Endothelial cell of umbilical vein (primary cell): ENCODE data around the gene LRAT. TPM values are rescaled to one million over a fixed set of nuclear protein-coding genes. Genes with fewer than 3 reads are reported as not detected.
A peak's percentile ranks its signal among the peaks of the same experiment; 100 is the strongest.

ENCODE experiments used
- BruUV-seq: library from RNA; stranded (reverse); fragments of 400-500 nt; replicated peaks from 2 replicates; lab custom pipeline; 2021; lab: Mats Ljungman, UMichigan
- CTCF ChIA-PET: fragments of 300-600, 350-600 bp; sonication (Branson Sonifier 250); formaldehyde crosslinking; loops from one replicate; lab custom pipeline; 2021; ENCODE audit warnings: antibody characterized with exemption, inconsistent platforms; lab: Charles Lee
- POLR2A ChIA-PET: fragments of 300-600, 350-600 bp; sonication (Branson Sonifier 250); formaldehyde crosslinking; loops from one replicate; lab custom pipeline; 2021; ENCODE audit warnings: antibody characterized with exemption, inconsistent platforms; lab: Charles Lee
- DNase-seq: peaks from one replicate; pipeline ENCODE4 v3.0.0-alpha.2; 2011; ENCODE audit warnings: low read depth, low spot score
- FAIRE-seq: peaks from 2 replicates; lab custom pipeline; 2011; peaks lifted over from hg19 to GRCh38; lab: Jason Lieb, UNC
- H2AFZ ChIP-seq: 2 replicates; pipeline ENCODE4 v1.6.0; 2012; ENCODE audit warnings: low read depth, low read length, control low read depth, inconsistent platforms
- H3K27ac ChIP-seq: 2 replicates; pipeline ENCODE4 v1.5.1; 2011; ENCODE audit warnings: low read depth, mild to moderate bottlenecking, control low read depth, low read length, moderate library complexity; ENCODE audit not compliant: insufficient read depth
- H3K27me3 ChIP-seq, 2 experiments: 2 replicates each; pipeline versions ENCODE4 v1.6.0 to v1.6.1; 2011; ENCODE audit warnings: low read length in 2 of 2, mixed read lengths in 1 of 2; ENCODE audit not compliant: control insufficient read depth in 2 of 2, insufficient read depth in 2 of 2
- H3K36me3 ChIP-seq, 2 experiments: 2 replicates in 1 of 2; 3 replicates in 1 of 2; pipeline ENCODE4 v1.5.1; 2011; ENCODE audit warnings: low read length in 2 of 2, mild to moderate bottlenecking in 1 of 2, moderate library complexity in 1 of 2; ENCODE audit not compliant: control insufficient read depth in 2 of 2, insufficient read depth in 2 of 2; ENCODE audit errors: extremely low read depth in 1 of 2
- H3K4me1 ChIP-seq: 3 replicates; pipeline ENCODE4 v1.5.1; 2011; ENCODE audit warnings: mild to moderate bottlenecking, low read length; ENCODE audit not compliant: control insufficient read depth, insufficient read depth; ENCODE audit errors: extremely low read depth
- H3K4me2 ChIP-seq: 2 replicates; pipeline ENCODE4 v1.6.1; 2011; ENCODE audit warnings: low read length, control low read depth, mixed read lengths; ENCODE audit not compliant: insufficient read depth
- H3K4me3 ChIP-seq, 3 experiments: fragments of 200-600 bp in 1 of 3; sonication (generic), shearing (Covaris generic) in 1 of 3; replicated peaks in 1 of 3; 2 replicates each; pipeline ENCODE4 v1.5.1; 2011 to 2016; ENCODE audit warnings: control low read depth in 3 of 3, low read length in 3 of 3, mild to moderate bottlenecking in 2 of 3, inconsistent platforms in 1 of 3, low read depth in 1 of 3, moderate library complexity in 1 of 3; ENCODE audit not compliant: insufficient read depth in 1 of 3
- H3K79me2 ChIP-seq: 2 replicates; pipeline ENCODE4 v1.6.0; 2012; ENCODE audit warnings: low read length, inconsistent platforms; ENCODE audit not compliant: control insufficient read depth, insufficient read depth
- H3K9ac ChIP-seq: replicated peaks from 2 replicates; pipeline ENCODE3; 2011; ENCODE audit warnings: low read length, control low read depth; ENCODE audit not compliant: insufficient read depth; ENCODE audit errors: extremely low read depth
- H3K9me1 ChIP-seq: replicated peaks from 3 replicates; pipeline ENCODE4 v1.6.0; 2011; ENCODE audit warnings: mild to moderate bottlenecking, low read length; ENCODE audit not compliant: control insufficient read depth, insufficient read depth; ENCODE audit errors: extremely low read depth
- H3K9me3 ChIP-seq: replicated peaks from 2 replicates; pipeline ENCODE4 v1.5.1; 2012; ENCODE audit warnings: low read length, inconsistent platforms; ENCODE audit not compliant: control insufficient read depth, insufficient read depth
- H4K20me1 ChIP-seq: replicated peaks from 2 replicates; pipeline ENCODE3; 2011; ENCODE audit warnings: mild to moderate bottlenecking, low read length; ENCODE audit not compliant: control insufficient read depth, insufficient read depth; ENCODE audit errors: extremely low read depth
- EZH2 ChIP-seq: IDR thresholded peaks from 2 replicates; pipeline ENCODE4 v1.6.1; 2012; ENCODE audit warnings: borderline replicate concordance, low read depth, mild to moderate bottlenecking, moderate library complexity, low read length, inconsistent platforms; ENCODE audit not compliant: severe bottlenecking
- FOS ChIP-seq: IDR thresholded peaks from 2 replicates; pipeline ENCODE4 v1.6.1; 2011; ENCODE audit warnings: mild to moderate bottlenecking, low read length, moderate library complexity, borderline replicate concordance; ENCODE audit not compliant: insufficient read depth
- GATA2 ChIP-seq: IDR thresholded peaks from 2 replicates; pipeline ENCODE4 v1.7.0; 2011; ENCODE audit warnings: low read depth, mild to moderate bottlenecking, moderate library complexity, mixed read lengths, low read length; ENCODE audit not compliant: insufficient read length, insufficient read depth
- JUN ChIP-seq: IDR thresholded peaks from 2 replicates; pipeline ENCODE4 v1.6.1; 2011; ENCODE audit warnings: borderline replicate concordance, low read depth; ENCODE audit not compliant: insufficient read length, insufficient read depth
- MAX ChIP-seq: IDR thresholded peaks from 2 replicates; pipeline ENCODE4 v1.6.1; 2011; ENCODE audit not compliant: insufficient read depth, insufficient read length
- MYC ChIP-seq: IDR thresholded peaks from one replicate; pipeline ENCODE4 v1.6.1; 2011; ENCODE audit warnings: mild to moderate bottlenecking, low read depth, low read length
- POLR2A ChIP-seq: IDR thresholded peaks from 2 replicates; pipeline ENCODE4 v1.6.1; 2012; ENCODE audit warnings: low read depth, mild to moderate bottlenecking, control low read depth, low read length
- POLR2AphosphoS5 ChIP-seq: IDR thresholded peaks from 2 replicates; pipeline ENCODE4 v1.6.1; 2012; ENCODE audit warnings: low read depth, mild to moderate bottlenecking, control low read depth, low read length, moderate library complexity; ENCODE audit not compliant: insufficient read depth
- dilution Hi-C: fragments of 300-500 bp; cut with MboI; formaldehyde crosslinking; loops from one replicate; pipeline ENCODE4 v1.15.0; 2019; ENCODE audit warnings: low sequenced_read_pairs; ENCODE audit not compliant: extremely low pct_ligation_motif_present
- intact Hi-C: fragments of 100-400 bp; cut with micrococcal nuclease; formaldehyde crosslinking; loops from one replicate; pipeline ENCODE4 v1.10.0; 2022
- polyA plus RNA-seq, 4 experiments: library from polyadenylated mRNA; depleted of rRNA in 3 of 4; stranded (reverse) in 3 of 4; unstranded in 1 of 4; fragments of >200 nt; gene quantifications; 2 replicates each; pipeline versions ENCODE4 v1.2.1 to v1.2.3, GENCODE V29; 2011 to 2012; ENCODE audit warnings: missing spikeins in 1 of 4
- total RNA-seq: library from RNA; stranded (reverse); gene quantifications from 2 replicates; pipeline ENCODE4 v1.2.3, GENCODE V29; 2021
- TF ChIP-seq, protein P1 (sequence below), 2 donors: IDR thresholded peaks; 1 replicate in 1 of 2; 2 replicates in 1 of 2; pipeline ENCODE4 v1.5.1; 2011; ENCODE audit warnings: low read length in 2 of 2, mild to moderate bottlenecking in 2 of 2, moderate library complexity in 2 of 2, control low read depth in 1 of 2, inconsistent platforms in 1 of 2, low read depth in 1 of 2; ENCODE audit not compliant: insufficient read depth in 1 of 2; ENCODE audit errors: extremely low read depth in 1 of 2

Gene LRAT
- total and polyA plus RNA-seq, 2 donors (not counting 3 experiments of a cell fraction or from before 2014, with no cell fraction given): not detected

DNA sequence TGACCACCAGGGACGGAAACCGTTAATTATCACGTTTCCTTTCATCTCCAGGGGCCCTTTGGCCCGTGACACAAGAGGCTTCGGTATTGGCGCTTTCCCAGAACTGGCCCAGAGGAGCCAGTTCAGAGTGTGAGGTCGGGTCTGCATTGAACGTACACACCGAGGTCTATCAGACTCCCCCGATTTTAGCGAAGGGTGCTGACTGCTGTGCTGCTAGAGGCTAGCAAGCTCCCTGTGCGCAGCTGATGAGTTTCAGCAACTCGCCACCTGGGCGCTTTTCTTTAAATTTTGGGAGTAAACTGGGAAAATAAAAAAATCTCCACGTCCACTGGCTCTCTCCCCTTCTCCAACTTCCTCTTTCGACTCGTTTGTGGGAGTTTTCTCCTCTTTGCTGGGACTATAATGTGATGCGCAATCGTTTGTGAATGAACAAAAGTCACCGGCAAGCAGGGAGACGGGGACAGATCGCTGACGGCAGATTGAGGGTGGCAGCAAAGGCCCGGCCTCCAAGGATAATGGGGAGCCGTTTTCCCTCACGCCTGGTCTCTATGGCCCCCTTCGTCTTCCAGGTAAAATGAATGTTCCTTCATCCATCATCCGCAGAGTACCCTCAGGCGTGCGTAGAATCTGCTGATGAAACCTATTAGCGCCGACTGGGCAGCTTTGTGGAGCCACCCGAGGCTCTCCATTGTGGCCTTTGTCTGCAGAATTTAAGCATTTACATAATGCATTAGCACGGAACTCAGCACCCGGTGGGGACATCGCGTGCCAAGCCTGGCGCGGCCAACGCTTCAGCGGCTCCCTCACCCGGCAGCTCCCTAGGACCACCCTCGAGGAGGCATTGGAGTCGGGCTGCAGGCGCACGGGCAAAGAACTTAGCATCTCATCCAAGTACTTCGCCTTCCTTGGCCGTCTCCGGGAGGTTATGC, 1.6 kb upstream of the LRAT start:
- Histone ChIP-seq H3K27ac (no peak overlapping the region), H3K9ac (no peak overlapping the region), H3K79me2 (no peaks in the 10 kb centered on the region), H3K4me3 (no peak overlapping the region), H2AFZ (no peak overlapping the region), H4K20me1 (no peaks in the 10 kb centered on the region), H3K4me1 (peaks cover 7% of the 10 kb centered on the region), H3K9me3 (no peaks in the 10 kb centered on the region), H3K9me1 (no peaks in the 10 kb centered on the region), H3K27me3 (peaks cover 42 to 67% of the 10 kb centered on the region in 2 experiments), H3K4me2 (no peak overlapping the region), H3K36me3 (no peaks in the 10 kb centered on the region)
- dilution Hi-C loops (no loop called here), intact Hi-C loops (no loop called here)
- TF ChIP-seq GATA2: no peak
- TF ChIP-seq, protein P1, sequence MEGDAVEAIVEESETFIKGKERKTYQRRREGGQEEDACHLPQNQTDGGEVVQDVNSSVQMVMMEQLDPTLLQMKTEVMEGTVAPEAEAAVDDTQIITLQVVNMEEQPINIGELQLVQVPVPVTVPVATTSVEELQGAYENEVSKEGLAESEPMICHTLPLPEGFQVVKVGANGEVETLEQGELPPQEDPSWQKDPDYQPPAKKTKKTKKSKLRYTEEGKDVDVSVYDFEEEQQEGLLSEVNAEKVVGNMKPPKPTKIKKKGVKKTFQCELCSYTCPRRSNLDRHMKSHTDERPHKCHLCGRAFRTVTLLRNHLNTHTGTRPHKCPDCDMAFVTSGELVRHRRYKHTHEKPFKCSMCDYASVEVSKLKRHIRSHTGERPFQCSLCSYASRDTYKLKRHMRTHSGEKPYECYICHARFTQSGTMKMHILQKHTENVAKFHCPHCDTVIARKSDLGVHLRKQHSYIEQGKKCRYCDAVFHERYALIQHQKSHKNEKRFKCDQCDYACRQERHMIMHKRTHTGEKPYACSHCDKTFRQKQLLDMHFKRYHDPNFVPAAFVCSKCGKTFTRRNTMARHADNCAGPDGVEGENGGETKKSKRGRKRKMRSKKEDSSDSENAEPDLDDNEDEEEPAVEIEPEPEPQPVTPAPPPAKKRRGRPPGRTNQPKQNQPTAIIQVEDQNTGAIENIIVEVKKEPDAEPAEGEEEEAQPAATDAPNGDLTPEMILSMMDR (IDR thresholded peaks at IDR 0.05; ENCODE audit: extremely low read depth in 1 of 2, insufficient read depth in 1 of 2, low read depth in 1 of 2, low read length in 2 of 2): no peak
- TF ChIP-seq MYC: no peak
- no peak for TF ChIP-seq FOS
- TF ChIP-seq POLR2A: no peak
- no peak for TF ChIP-seq JUN
- no peak for TF ChIP-seq POLR2AphosphoS5
- peak; percentile 74 for TF ChIP-seq EZH2
- no peak for TF ChIP-seq MAX
- no TSS peak for BruUV-seq
- DNase-seq (no peak), FAIRE-seq (no peak)
- CTCF ChIA-PET: interaction anchor here (0.8 kb wide), 1 partner anchor 183 kb away, joined by 4 read pairs; no protein-coding TSS in a partner anchor
- POLR2A ChIA-PET: no interaction called here
